HL-60/S4 treated with retinoic acid at 250 ng/mL for 4 days and 3 days (cell line): ENCODE results near the gene HKDC1.

ENCODE experiments used
- in situ Hi-C: fragments of 300-500 bp; cut with MboI; formaldehyde crosslinking; loops from 2 replicates; pipeline ENCODE4 v1.7.0; 2022; ENCODE audit warnings: low sequenced_read_pairs

Gene HKDC1

DNA sequence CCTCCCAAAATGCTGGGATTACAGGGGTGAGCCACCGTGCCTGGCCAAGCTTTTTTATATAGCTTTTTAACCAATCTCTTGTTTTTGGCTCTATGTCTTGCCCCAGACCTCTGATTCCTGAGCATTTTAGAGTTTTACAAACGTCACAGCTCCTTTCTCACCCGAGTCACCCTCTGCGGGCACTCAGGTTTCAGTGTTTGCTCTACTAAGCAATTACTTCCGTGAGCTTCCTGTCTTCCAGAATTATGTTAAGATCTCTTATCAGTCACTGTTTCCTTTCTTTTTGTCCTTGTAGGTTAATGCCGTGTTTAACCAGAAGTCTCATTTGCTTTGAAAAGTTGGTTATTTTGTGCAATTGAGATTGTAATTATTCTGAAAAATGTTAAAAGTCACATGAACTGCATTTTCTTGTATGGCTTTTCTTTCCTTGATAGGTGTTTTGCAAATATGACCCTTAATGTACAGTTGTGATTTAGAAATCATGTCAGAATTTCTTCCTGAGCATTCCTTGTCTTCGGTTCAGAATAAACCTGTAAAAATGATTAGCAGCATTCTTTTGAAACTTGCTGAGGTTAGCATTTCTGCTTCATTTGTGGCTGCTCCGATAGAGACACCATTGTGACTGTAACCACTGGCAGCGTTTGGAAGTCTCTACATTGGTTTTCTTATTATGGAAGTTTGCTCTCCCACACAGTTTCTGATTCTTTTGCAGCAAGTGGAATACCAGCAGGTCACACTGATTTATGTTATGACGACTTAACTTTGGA lies 4.5 kb upstream of the HKDC1 start:
- in situ Hi-C loops: no loop called here

DNA sequence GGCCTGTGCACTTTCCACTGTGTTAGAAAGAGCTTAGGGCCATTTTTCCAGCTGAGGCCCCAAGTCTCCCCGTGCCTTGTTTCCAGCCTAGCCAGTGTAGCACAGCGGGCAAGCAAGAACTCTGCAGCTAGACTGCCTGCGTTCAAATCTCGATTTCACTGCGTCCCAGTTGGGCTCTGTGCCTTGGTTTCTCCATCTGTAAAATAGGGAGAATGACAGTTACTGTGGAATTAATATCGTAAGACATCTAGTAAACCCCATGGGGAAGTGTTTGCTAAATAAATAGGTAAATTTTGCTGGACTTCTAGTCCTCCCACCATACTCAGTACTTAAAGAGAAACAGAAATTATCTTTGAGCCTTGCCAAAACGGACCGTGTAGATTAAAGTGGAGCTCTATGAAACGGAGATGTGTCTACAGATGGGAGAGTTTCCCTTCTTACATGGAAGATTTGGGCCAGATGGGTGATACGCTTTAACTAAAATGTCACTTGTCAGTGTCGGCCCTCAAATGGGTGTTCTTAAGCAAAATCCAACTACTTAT lies 3.5 kb upstream of the HKDC1 start:
- in situ Hi-C loops: no loop called here

DNA sequence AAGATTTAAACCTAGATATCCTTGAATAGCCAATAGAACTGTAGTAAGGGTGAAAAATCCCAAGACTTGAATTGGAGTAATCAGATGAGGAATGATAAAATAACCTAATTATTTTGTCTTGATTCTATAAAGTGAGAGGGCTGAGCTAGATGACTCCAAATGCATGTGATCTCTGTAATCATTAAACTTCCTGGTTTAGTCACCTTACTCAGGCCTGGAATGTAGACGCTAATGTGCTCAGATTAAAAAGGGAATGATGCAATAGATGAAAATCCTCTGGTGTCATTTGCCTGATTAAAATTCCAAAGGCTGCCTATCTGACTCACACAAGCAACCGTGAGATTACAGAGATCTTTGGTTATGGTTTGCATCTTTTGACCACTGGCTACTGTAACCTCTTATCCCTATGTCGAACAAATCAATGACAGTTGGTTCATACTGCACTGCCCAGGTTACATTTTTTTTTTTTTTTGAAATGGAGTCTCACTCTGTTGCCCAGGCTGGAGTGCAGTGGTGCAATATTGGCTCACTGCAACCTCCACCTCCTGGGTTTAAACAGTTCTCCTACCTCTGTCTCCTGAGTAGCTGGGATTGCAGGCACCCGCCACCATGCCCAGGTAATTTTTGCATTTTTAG lies 2.9 kb upstream of the HKDC1 start:
- in situ Hi-C loops: no loop called here

DNA sequence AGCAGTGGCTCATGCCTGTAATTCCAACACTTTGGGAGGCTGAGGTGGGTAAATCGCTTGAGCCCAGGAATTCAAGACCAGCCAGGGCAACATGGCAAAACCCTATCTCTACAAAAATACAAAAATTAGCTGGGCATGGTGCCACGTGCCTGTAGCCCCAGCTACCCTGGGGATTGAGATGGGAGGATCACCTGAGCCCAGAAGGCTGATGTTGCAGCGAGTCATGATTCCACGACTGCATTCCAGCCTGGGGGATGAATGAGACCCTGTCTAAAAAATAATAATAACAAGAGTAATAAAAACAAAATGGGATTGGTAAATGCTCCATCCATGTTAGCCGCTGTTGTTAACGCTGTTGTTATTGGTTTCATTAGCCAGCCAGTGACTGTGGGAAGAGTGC lies 1.3 kb upstream of the HKDC1 start:
- in situ Hi-C loops: no loop called here

DNA sequence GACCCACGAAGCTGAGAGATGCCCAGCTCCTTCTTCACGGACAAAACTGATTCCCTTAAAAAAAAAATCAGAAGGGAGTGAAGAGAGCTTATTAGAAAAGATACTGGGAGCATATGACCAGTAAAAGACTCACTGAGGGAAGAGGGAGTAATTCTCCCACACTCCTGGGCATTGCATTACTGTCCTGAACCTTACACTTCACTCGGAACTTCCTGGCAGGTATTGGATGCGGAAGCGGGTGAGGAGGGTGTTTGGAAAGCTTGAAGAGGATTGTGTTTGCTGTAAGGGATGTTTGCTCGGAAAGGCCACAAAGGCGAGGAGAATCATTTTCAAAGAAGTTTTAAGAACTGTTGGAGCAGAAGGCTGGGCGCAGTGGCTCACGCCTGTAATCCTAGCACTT lies 375 bp downstream of the HKDC1 start:
- in situ Hi-C loops: no loop called here

DNA sequence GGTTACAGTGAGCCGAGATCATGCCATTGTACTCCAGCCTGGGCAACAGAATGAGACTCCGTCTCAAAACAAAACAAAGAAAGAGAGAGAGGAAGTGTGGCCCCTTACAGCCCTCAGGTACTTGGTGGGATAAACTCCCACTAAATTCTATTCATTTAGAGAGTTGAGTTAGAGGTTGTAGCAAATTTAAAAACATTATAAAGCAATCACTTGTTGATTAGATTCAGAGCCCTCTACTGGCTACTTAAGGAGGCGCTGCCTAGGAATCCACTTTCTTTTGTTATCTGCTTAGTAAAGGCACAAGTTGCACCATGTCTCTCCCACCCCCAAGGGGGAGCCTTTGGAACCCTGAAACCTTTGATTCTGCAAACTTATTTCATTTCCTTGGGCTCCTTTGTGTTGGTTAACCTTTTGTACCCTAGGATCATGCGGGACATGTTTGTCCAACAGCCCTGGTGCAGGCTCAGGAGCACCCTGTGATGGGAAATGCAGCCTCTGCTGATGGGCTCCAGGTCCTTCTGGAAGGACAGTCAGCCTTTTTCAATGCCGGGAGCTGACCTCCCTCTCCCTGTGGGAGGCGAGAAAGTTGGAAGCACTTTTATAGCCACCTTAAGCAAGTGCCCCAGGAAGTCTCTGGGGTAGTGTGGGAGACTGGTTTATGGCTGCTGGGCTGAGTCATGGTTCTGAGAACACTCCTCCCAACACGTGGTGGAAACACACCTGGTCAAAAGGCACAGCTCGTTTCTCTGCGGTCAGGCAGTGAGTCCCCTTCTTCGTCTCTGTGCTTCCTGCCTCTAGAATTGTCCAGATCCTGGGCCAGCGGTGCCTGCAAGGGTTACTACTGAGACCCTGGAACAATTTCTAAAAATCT lies 2.3 kb downstream of the HKDC1 start:
- in situ Hi-C loops: no loop called here

DNA sequence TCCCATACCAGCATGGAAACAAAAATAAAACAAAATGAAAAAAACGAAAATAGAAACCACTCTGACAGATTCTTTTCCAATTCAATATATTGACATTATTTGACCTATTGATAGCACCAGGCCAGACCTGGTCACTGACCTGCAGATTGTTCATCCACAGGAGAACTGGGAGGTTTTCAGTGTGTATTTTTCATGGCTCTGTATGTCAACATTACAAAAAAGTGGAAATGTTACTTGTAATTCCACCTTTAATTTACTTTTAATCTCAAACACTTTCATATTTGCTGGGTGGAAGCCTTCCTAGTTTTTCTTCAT lies 2.9 kb downstream of the HKDC1 start:
- in situ Hi-C loops: no loop called here

DNA sequence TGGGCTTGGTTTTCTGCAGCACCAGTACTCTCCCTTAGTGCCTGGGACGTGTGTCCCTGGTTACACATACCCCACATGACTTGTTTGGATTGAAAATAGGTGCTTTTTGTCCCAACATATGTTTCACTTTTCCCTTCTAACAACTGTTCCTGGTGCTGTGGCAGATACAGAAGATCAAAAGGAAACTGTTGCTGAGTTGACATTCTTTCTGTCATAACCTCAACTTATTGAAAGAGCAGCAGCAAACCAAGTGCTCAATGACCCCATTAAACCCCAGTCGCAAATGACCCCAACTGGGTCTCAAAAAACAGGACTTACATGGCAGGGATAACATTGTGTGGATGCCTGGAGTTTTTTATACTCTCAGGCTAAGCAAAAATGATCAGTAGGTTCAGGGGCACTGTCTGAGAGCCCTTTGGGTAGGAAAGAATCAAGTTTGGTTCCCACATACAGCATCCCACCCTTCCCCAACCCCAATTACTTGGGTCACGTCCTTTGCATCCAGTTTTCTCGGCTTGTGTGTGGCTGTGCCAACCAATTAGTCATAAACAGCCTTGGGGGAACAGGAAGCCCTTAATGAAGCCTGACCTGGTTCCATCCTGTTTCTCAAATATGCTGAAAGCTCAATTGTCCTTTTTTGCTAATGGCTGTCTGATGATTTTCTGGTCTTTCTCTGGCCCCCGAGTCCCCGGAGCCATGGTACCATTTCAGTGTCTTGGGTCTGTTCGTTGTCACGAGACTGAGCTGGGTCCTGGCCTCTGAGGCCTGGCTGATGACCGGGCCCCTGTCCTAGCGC lies 4.9 kb downstream of the HKDC1 start:
- in situ Hi-C loops: loop anchor here (25.0 kb wide), 1 partner anchor 287 kb away; no protein-coding TSS in a partner anchor

DNA sequence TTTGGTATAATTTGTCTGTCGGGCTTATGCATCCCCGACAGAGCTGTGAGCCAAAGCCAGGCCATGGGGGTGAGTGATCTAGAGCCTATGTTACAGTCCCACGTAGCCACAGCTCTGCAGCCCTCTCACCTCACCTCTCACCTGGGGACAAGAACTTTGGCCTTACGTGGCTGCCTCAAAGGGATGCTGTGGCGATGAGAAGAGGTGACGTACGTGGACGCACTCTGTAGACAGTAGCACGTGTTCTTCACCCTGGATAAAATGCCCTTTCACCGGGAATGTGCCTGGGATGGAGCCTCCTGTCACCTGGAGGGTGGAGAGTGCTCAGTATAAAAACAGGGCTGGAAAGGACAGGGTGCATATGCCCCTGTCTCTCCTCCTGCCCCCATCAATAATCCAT lies 5.5 kb downstream of the HKDC1 start:
- in situ Hi-C loops: loop anchor here (25.0 kb wide), 1 partner anchor 287 kb away; no protein-coding TSS in a partner anchor

DNA sequence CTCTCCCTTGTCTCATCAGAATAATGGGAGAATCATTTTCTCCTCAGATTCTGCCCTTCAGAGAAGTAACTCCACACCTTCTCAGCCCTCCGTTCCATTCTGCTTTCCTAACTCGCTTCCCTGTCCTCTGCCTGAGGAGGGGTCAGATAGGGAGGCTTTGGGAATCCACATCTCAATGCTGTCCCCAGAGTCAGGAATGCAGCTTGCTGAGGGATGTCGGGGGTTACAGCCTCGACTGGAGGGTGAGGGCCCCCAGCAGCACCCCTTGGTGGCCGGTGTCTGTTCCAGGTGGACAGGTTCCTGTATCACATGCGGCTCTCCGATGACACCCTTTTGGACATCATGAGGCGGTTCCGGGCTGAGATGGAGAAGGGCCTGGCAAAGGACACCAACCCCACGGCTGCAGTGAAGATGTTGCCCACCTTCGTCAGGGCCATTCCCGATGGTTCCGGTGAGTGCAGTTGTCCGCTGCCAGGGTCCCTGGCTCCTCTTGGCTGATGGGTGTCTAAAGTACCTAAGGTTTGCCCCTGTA lies 6.9 kb downstream of the HKDC1 start:
- in situ Hi-C loops: loop anchor here (25.0 kb wide), 1 partner anchor 285 kb away; no protein-coding TSS in a partner anchor

DNA sequence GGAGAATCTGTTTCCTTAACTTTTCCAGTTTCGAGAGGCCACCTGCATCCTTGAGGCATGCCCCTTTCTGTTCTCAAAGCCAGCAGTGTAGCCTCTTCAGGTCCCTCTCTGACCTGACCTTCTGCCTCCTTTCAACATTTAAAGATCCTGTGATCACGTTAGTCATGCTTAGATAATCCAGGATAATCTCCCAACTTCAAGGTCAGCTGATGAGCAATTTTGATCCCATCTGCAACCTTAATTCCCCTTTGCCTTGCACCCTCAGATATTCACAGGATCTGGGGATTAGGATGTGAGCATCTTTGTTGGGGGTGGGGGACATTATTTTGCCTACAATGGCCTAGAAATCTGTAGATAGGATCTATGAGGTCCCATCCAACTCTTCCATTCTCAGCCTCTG lies 8.0 kb downstream of the HKDC1 start:
- in situ Hi-C loops: loop anchor here (25.0 kb wide), 1 partner anchor 284 kb away; no protein-coding TSS in a partner anchor

DNA sequence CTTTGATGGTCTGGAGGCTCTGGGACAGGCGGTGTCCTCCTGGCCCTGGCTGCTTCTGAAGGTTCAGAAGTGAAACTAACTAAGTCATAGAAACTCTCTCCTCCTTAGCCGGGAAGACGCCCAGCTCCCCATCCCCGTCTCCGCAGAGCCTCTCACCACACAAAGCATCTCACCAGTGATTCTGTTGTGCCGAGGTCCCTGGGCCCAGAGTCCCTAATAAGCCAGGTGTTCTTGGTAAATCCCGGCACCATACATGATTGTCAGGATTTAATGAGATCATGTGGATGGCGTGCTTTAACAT lies 9.4 kb downstream of the HKDC1 start:
- in situ Hi-C loops: loop anchor here (25.0 kb wide), 1 partner anchor 283 kb away; no protein-coding TSS in a partner anchor

DNA sequence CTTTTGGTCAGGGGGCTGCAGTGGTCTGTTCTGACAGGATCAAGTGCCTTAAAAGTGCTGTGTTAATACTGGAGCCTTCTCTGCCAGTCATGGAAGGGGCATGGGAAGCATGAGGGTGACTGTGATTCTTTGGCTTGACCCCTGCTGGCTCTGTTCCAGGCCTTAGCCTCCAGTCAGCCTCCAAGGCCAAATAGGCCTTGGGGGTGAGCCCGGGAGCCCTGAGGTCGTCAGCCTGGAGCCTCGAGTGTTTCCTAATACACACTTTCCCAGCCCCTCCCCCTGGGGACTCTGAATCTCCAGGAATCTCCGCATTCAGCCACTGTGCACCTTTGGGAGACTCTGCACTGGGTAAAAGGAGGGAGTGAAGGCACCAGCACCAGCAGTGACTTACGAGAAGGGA lies 10.0 kb downstream of the HKDC1 start:
- in situ Hi-C loops: loop anchor here (10.0 to 25.0 kb wide), 2 partner anchors 175 to 282 kb away; no protein-coding TSS in a partner anchor

DNA sequence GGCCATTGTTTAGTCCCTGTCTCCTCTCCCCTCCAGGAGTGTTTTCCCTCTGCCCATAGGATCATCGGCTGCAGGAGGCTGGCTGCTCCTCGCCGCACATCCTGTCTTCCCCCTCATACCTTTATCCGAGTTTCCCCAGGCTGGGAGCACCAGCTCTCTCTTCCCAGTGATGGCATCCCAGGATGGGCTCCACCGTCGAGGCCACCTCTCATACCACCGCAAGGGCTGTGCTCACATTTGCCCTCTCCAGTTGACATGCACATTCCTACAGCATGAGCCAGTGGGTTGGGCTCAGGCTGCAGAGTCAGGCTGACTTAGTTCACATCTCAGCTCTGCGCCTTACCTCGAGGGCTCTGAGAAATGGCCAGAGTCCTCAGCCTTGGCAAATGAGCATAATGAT lies 12.1 kb downstream of the HKDC1 start:
- in situ Hi-C loops: loop anchor here (10.0 to 25.0 kb wide), 2 partner anchors 173 to 280 kb away; no protein-coding TSS in a partner anchor

DNA sequence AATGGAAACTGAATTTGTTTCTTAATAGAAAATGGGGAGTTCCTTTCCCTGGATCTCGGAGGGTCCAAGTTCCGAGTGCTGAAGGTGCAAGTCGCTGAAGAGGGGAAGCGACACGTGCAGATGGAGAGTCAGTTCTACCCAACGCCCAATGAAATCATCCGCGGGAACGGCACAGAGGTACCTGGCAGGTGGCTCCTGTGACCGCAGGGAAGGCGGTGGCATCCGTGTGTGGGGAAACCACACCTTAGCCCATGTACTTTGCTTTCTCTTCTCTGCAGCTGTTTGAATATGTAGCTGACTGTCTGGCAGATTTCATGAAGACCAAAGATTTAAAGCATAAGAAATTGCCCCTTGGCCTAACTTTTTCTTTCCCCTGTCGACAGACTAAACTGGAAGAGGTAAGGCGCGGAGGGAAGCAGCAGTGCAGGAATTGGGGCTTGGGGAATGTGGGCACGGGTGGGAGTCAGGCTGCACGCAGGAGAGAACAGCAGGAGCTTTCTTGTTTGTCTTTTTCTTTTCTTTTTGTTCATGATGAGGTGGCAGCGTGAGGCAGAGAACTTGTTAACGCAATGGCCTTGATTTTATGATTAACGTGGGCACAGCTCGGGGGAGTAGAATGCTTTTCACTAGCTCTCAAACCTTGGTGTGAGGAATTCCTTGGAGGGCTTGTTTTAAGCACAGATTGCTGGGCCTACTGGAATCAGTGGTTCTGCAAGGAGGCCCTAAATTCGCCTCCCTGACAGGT lies 12.8 kb downstream of the HKDC1 start:
- in situ Hi-C loops: loop anchor here (10.0 to 25.0 kb wide), 2 partner anchors 172 to 279 kb away; no protein-coding TSS in a partner anchor

DNA sequence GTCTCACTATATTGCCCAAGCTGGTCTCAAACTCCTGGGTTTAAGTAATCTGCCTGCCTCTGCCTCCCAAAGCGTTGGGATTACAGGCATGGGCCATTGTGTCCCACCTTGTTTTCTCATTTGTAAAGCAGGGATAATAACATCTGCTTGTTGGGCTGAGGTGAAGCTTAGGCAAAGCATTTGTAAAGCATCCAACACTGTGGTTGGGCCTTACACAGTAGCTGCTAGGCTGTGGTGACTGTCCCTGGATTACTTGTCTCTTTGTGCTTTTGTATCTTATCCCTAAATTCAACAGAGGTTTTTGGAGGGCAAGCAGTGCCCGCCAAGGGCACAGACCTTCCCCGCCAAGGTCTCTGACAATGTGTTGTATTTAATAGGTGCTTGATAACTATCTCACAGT lies 14.3 kb downstream of the HKDC1 start:
- in situ Hi-C loops: loop anchor here (10.0 to 25.0 kb wide), 2 partner anchors 170 to 278 kb away; no protein-coding TSS in a partner anchor

DNA sequence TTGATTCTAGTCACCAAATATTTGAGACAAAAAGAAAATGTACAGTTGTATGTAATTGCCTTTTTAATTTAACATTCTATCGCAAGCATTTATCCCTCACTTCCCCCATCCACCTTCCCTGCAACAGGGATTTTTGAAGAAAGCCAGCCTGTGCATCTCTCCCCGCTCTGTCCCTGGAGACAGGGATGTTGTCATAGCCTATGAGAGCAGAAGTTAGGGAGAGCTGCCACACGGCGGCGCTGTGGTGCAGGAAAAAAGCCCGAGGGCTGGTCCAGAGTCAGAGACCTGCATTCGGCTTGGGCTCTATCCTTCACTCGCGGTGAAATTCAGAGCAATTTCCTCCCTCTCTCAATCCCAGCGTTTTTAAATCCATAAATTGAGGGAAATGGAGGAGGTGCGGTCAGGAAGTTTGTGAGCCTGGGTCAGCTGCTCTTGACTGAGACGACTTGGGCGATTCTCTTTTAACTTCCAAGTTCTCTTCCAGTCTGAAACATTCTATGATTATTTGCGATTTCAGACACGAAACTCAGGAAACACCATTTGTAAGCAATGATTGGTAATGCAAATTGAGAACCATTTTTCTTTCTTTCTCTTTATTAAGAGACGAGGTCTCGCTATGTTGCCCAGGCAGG lies 17.5 kb downstream of the HKDC1 start:
- in situ Hi-C loops: loop anchor here (10.0 to 25.0 kb wide), 2 partner anchors 167 to 275 kb away; no protein-coding TSS in a partner anchor

DNA sequence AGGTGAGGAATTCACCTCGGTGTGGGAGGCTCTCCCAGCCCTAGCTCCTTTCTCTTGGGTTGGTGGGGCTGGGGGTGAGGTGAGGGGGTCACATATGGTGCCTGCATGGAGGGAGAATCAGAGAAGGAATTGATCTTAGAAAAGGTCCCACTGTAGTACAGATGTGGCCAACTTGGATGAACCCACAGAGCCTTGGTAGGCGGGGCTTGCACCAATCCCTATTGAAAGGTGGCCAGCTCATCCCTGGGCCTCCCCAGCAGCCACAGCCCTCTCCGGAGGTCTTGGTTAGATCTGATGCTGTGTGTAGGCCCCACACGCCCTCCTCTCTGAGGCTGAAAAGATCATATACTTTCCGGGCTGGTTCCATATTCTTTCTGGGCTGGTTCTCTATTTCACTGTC lies 19.0 kb downstream of the HKDC1 start:
- in situ Hi-C loops: loop anchor here (10.0 to 25.0 kb wide), 2 partner anchors 166 to 273 kb away; no protein-coding TSS in a partner anchor
